AG04450 (cell line): ENCODE data around the gene ELMO3. TPM values are rescaled to one million over a fixed set of nuclear protein-coding genes. Genes with fewer than 3 reads are reported as not detected.

Experiments used
- CTCF ChIA-PET: fragments of 300-600, 350-600 bp; formaldehyde crosslinking; extraction: SDS; loops from one replicate; lab custom pipeline; 2022; ENCODE audit warnings: antibody characterized with exemption, inconsistent platforms; lab: Charles Lee
- POLR2A ChIA-PET: fragments of 350-600 bp; formaldehyde crosslinking; extraction: SDS; loops from one replicate; lab custom pipeline; 2021; ENCODE audit warnings: antibody characterized with exemption, inconsistent platforms; lab: Yijun Ruan, JAX
- DNase-seq: peaks from one replicate; pipeline ENCODE4 v3.0.0-alpha.2; 2011; ENCODE audit warnings: low read depth, low spot score
- H3K27ac ChIP-seq: one replicate; pipeline ENCODE4 v1.5.1; 2012; ENCODE audit warnings: low read depth, low read length, control low read depth
- H3K27me3 ChIP-seq: one replicate; pipeline ENCODE4 v1.6.0; 2012; ENCODE audit warnings: low read length; ENCODE audit not compliant: control insufficient read depth, insufficient read depth
- H3K4me3 ChIP-seq: 2 replicates; pipeline ENCODE4 v1.5.1; 2011; ENCODE audit warnings: mild to moderate bottlenecking, low read depth, low read length, control low read depth
- H3K9me3 ChIP-seq: 2 replicates; pipeline ENCODE4 v1.5.1; 2012; ENCODE audit warnings: low read length; ENCODE audit not compliant: control insufficient read depth, insufficient read depth
- CTCF ChIP-seq: IDR thresholded peaks from 2 replicates; pipeline ENCODE4 v1.5.1; 2011; ENCODE audit warnings: low read depth, low read length, control low read depth, inconsistent platforms
- polyA plus RNA-seq: library from polyadenylated mRNA; depleted of rRNA; stranded (reverse); fragments of >200 nt; gene quantifications from 2 replicates; pipeline ENCODE4 v1.2.3, GENCODE V29; 2011

ELMO3 gene
- polyA plus RNA-seq, 1 experiment: 0.57 TPM

GRCh38 chr16:67191411-67191994, 7.4 kb upstream of the ELMO3 start:
- no peaks in the 10 kb centered on the region; the same call in 1 of the 2 replicates for H3K9me3 ChIP-seq
- ChIA-PET CTCF (no interaction called here), POLR2A (no interaction called here)
- no peak for DNase-seq
- peak overlapping the region; percentile 21 for H3K27ac ChIP-seq
- peak overlapping the region; percentile 55 for H3K4me3 ChIP-seq
- H3K27me3 ChIP-seq: no peaks in the 10 kb centered on the region
- TF ChIP-seq CTCF: no peak

- POLR2A ChIA-PET: no interaction called here
- peak within 1 kb of the TSS; percentile 39 for H3K27ac ChIP-seq
- no peaks in the 10 kb centered on the region for H3K27me3 ChIP-seq
- TF ChIP-seq CTCF: no peak
- peak; percentile 76 for DNase-seq
- CTCF ChIA-PET: no interaction called here
- peak within 1 kb of the TSS; percentile 98 for H3K4me3 ChIP-seq
- no peaks in the 10 kb centered on the region; the same call in 1 of the 2 replicates for H3K9me3 ChIP-seq
Observed at GRCh38 chr16:67191995-67192681, 6.8 kb upstream of the ELMO3 start, which contains the start of gene E2F4. TSS of gene E2F4 (plus strand) at chr16:67192155. CDS start at chr16:67192228, 73 bp downstream.

DNA sequence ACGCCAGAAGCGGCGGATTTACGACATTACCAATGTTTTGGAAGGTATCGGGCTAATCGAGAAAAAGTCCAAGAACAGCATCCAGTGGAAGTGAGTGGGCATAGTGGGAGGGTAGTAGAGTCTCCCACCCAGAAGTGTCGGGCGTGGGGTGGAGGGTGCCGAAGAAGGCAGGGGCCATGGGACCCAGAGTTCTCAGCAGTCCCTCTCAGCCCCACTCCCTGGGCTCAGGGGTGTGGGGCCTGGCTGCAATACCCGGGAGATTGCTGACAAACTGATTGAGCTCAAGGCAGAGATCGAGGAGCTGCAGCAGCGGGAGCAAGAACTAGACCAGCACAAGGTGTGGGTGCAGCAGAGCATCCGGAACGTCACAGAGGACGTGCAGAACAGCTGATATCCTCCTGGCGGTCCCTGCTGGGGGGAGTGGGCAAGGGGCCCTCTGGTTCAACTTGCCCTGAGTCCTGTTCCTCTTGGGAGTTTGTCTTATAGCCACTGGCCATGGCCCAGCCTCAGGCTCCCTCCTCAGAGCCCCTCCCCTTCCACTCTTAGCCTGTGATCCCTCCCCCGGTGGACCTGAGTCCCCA, 6.1 kb upstream of the ELMO3 start:
- ChIA-PET POLR2A (no interaction called here), CTCF (interaction anchor here (0.9 kb wide), 1 partner anchor 288 kb away, joined by 3 read pairs; the partner anchor contains the start of gene ATP6V0D1)
- H3K9me3 ChIP-seq: no peaks in the 10 kb centered on the region; the same call in 1 of the 2 replicates
- no peak for DNase-seq
- no peaks in the 10 kb centered on the region for H3K27me3 ChIP-seq
- no peak overlapping the region for H3K27ac ChIP-seq
- peak overlapping the region; percentile 98 for H3K4me3 ChIP-seq
- TF ChIP-seq CTCF: no peak

GRCh38 chr16:67193536-67193935, 5.4 kb upstream of the ELMO3 start:
- DNase-seq: no peak
- TF ChIP-seq CTCF: no peak
- H3K9me3 ChIP-seq: no peaks in the 10 kb centered on the region; the same call in 1 of the 2 replicates
- POLR2A ChIA-PET: no interaction called here
- H3K4me3 ChIP-seq: peak overlapping the region; percentile 98
- H3K27ac ChIP-seq: no peak overlapping the region
- H3K27me3 ChIP-seq: no peaks in the 10 kb centered on the region
- CTCF ChIA-PET: interaction anchor here (0.9 kb wide), 1 partner anchor 288 kb away, joined by 3 read pairs; the partner anchor contains the start of gene ATP6V0D1

DNA sequence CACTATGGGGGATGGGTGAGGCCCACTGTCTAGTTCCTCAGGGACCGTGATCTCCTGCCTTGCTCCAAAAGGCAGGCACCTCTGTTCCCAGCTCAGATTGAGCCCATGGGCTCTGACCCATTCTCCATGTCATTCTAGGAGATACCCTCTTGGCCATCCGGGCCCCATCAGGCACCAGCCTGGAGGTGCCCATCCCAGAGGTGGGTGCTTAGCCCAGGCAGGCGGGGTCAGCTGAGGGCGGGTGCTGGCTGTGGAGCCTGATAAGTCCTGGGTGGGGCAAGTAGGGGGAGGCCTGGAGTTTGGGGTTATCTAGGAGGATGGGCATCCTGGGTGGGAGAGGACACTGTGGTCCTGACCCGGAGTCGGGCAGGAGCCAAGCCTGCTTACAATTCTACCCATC, 4.7 kb upstream of the ELMO3 start:
- Histone ChIP-seq H3K27me3 (no peaks in the 10 kb centered on the region), H3K9me3 (no peaks in the 10 kb centered on the region; the same call in 1 of the 2 replicates), H3K4me3 (no peak overlapping the region), H3K27ac (no peak overlapping the region)
- TF ChIP-seq CTCF: no peak
- POLR2A ChIA-PET: no interaction called here
- DNase-seq: no peak
- CTCF ChIA-PET: no interaction called here
